Prostate gland (tissue), 2 donors: ENCODE measurements around the gene GRIP2. TPM values are rescaled to one million over a fixed set of nuclear protein-coding genes. Genes with fewer than 3 reads are reported as not detected.

ENCODE experiments used
- DNase-seq: peaks from one replicate; pipeline ENCODE4 v3.0.0-alpha.2; 2019; ENCODE audit warnings: low spot score
- H3K27ac ChIP-seq, 2 donors: fragments of 200-600 bp; sonication (generic); 2 replicates each; pipeline ENCODE4 v1.5.1; 2017 to 2019
- H3K27me3 ChIP-seq: fragments of 200-600 bp; sonication (generic); replicated peaks from 2 replicates; pipeline ENCODE4 v1.5.1; 2019; ENCODE audit not compliant: insufficient read depth
- H3K36me3 ChIP-seq, 2 donors: fragments of 200-600 bp; sonication (generic); 1 replicate in 1 of 2; 2 replicates in 1 of 2; pipeline versions ENCODE4 v1.5.1 to v1.8.1; 2017 to 2019
- H3K4me1 ChIP-seq: fragments of 200-600 bp; sonication (generic); replicated peaks from 2 replicates; pipeline ENCODE4 v1.5.1; 2019
- H3K4me3 ChIP-seq, 2 donors: fragments of 200-600 bp; sonication (generic); 2 replicates each; pipeline ENCODE4 v1.5.1; 2017 to 2019
- H3K9me3 ChIP-seq: fragments of 200-600 bp; sonication (generic); 2 replicates; pipeline ENCODE4 v1.5.1; 2017
- POLR2A ChIP-seq: fragments of 450-650 bp; IDR thresholded peaks from one replicate; pipeline ENCODE4 v1.6.1; 2016; ENCODE audit warnings: antibody characterized with exemption, mild to moderate bottlenecking
- POLR2AphosphoS5 ChIP-seq: sonication (generic); formaldehyde crosslinking; IDR thresholded peaks from one replicate; pipeline ENCODE4 v1.6.1; 2017; ENCODE audit warnings: antibody characterized with exemption
- WGBS: methylation state at CpG from one replicate; pipeline ENCODE4 v1.1.5; 2018; 5-methylcytosine and 5-hydroxymethylcytosine counted together
- intact Hi-C: fragments of 100-400 bp; cut with DNase I; formaldehyde crosslinking; loops from one replicate; pipeline ENCODE4 v1.14.2; 2022
- small RNA-seq, 2 donors: library from RNA; depleted of rRNA; stranded (forward); fragments of <200 nt; gene quantifications; one replicate each; pipeline ENCODE3, GENCODE V24; 2016
- total RNA-seq, 2 donors: library from RNA; depleted of rRNA; stranded (reverse); fragments of >200 nt; gene quantifications; one replicate each; pipeline ENCODE4 v1.1.0, GENCODE V29; 2016
- TF ChIP-seq, protein P1 (sequence below), 4 experiments: fragments of 200-600 bp in 2 of 4; fragments of 450-650 bp in 2 of 4; sonication (generic) in 2 of 4; IDR thresholded peaks; 1 replicate in 3 of 4; 2 replicates in 1 of 4; pipeline ENCODE4 v1.5.1; 2016 to 2019; ENCODE audit warnings: antibody characterized with exemption in 4 of 4, mild to moderate bottlenecking in 2 of 4, moderate library complexity in 2 of 4

The GRIP2 gene
- total RNA-seq, 2 donors from 2014 or later = 0.27 to 0.62 TPM

DNA sequence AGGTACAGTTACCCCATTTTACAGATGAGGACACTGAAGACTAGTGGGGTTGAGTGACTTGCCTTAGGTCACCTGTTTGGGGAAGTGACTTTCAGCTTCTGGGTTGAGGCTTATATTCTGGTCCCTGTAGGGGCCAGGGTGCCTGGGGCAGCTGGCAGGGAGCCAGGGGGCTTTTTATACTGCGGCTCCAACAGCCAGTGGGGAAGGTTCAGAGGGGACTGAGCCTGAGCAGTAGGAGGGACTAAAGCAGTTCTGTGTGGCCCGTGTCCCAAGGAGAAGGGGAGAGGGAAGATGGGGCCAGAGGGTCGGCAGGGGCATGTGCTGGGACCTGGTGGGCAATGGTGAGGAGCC is 100.0 kb downstream of the GRIP2 start:
- Histone ChIP-seq H3K9me3 (no peaks in the 10 kb centered on the region), H3K4me1 (peaks cover 8% of the 10 kb centered on the region), H3K4me3 (no peak overlapping the region), H3K27me3 (no peaks in the 10 kb centered on the region), H3K36me3 (no peaks in the 10 kb centered on the region), H3K27ac (no peak overlapping the region)
- TF ChIP-seq, protein P1, sequence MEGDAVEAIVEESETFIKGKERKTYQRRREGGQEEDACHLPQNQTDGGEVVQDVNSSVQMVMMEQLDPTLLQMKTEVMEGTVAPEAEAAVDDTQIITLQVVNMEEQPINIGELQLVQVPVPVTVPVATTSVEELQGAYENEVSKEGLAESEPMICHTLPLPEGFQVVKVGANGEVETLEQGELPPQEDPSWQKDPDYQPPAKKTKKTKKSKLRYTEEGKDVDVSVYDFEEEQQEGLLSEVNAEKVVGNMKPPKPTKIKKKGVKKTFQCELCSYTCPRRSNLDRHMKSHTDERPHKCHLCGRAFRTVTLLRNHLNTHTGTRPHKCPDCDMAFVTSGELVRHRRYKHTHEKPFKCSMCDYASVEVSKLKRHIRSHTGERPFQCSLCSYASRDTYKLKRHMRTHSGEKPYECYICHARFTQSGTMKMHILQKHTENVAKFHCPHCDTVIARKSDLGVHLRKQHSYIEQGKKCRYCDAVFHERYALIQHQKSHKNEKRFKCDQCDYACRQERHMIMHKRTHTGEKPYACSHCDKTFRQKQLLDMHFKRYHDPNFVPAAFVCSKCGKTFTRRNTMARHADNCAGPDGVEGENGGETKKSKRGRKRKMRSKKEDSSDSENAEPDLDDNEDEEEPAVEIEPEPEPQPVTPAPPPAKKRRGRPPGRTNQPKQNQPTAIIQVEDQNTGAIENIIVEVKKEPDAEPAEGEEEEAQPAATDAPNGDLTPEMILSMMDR (IDR thresholded peaks at IDR 0.05) = no peak
- TF ChIP-seq POLR2A (no peak), POLR2AphosphoS5 (no peak)
- WGBS = 71% methylated on average over 3 of the region's 3 CpGs
- intact Hi-C loops = no loop called here
- no peak for DNase-seq

DNA sequence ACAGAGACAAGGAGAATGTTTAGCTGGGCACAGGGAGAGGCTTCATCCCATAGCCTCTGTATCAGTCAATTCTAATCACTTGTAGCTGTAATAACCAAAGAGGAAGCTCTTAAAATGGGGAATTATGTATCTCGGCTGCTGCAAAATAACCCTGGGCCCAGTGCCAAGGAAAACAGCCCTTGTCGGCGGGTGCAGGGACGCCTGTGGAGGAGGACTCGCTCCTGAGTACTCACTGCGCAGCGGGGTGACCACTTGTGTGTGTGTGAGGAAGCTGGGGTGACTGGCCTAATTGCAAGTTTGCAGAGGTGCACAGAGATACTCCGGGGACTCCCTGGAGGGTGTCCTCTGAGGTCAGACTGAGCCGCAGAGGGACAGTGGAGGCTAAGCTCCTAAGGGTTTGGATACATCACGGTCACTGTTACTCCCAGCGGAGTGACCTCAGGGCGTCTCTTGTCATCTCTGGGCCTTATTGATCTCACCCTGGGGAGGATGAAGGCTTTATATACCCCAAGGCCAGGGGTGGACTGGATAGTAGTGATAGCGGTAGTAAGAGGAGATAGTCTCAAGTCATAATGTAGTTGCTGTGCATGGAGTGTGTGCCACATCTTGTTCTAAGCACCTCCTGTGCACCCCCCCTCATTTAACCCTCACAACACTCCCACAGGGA is 100.5 kb downstream of the GRIP2 start:
- 47% methylated on average over 13 of the region's 13 CpGs for WGBS
- TF ChIP-seq, protein P1 (IDR thresholded peaks at IDR 0.05) = no peak
- TF ChIP-seq POLR2AphosphoS5 (no peak), POLR2A (no peak)
- H3K4me1 ChIP-seq = peaks cover 8% of the 10 kb centered on the region
- H3K27me3 ChIP-seq = no peaks in the 10 kb centered on the region
- H3K9me3 ChIP-seq = no peaks in the 10 kb centered on the region
- H3K4me3 ChIP-seq = no peak overlapping the region
- no peaks in the 10 kb centered on the region for H3K36me3 ChIP-seq
- H3K27ac ChIP-seq = no peak overlapping the region
- DNase-seq = peak; percentile 33
- intact Hi-C loops = no loop called here

Small RNAs within 50 kb of the gene (small RNA-seq; reads per million reads assigned to genes)
- gene RNU6-905P = 0 reads per million in 2 donors

Other genes starting within 250 kb of the GRIP2 start
- 10 to 100 TPM in 1 of 2 donors, 1 to 10 TPM in 1; 6.9 to 24.5 TPM for gene SLC6A6, start 137.7 kb downstream of the GRIP2 start, total RNA-seq
- gene CCDC174, start 111.4 kb upstream of the GRIP2 start, total RNA-seq = 10 to 100 TPM; 12.3 to 25.2 TPM
- under 1 TPM in 1 of 2 donors, not detected in 1; 0.28 TPM for gene C3orf20, start 134.8 kb upstream of the GRIP2 start, total RNA-seq